Measurements from ENCODE around the gene SCAANT1.

SCAANT1 gene

GRCh38 chr3:63947594-63947993 lies 35.4 kb upstream of the SCAANT1 start:
- TF ChIP-seq CTCF (IDR thresholded peaks at IDR 0.05; ENCODE audit: unreplicated experiment in 3 of 3): no peak
- Mint-ChIP-seq H3K4me3 (no peak overlapping the region), H3K9me3 (no peaks in the 10 kb centered on the region), H3K4me1 (peaks cover 35% of the 10 kb centered on the region), H3K27ac (no peak overlapping the region), H3K36me3 (ENCODE audit: low read depth) (peaks cover 7% of the 10 kb centered on the region), H3K27me3 (ENCODE audit: low read depth) (no peaks in the 10 kb centered on the region)

GRCh38 chr3:63946753-63947152 lies 34.6 kb upstream of the SCAANT1 start:
- H3K36me3 Mint-ChIP-seq (ENCODE audit: low read depth): peaks cover 7% of the 10 kb centered on the region
- no peaks in the 10 kb centered on the region for H3K27me3 Mint-ChIP-seq (ENCODE audit: low read depth)
- H3K4me1 Mint-ChIP-seq: peaks cover 35% of the 10 kb centered on the region
- H3K9me3 Mint-ChIP-seq: no peaks in the 10 kb centered on the region
- no peak for TF ChIP-seq CTCF (IDR thresholded peaks at IDR 0.05; ENCODE audit: unreplicated experiment in 3 of 3)
- no peak overlapping the region for H3K27ac Mint-ChIP-seq
- H3K4me3 Mint-ChIP-seq: no peak overlapping the region

GRCh38 chr3:63945558-63946096 lies 33.4 kb upstream of the SCAANT1 start:
- TF ChIP-seq CTCF (IDR thresholded peaks at IDR 0.05; ENCODE audit: unreplicated experiment in 3 of 3): no peak
- Mint-ChIP-seq H3K4me3 (no peak overlapping the region), H3K9me3 (no peaks in the 10 kb centered on the region)

GRCh38 chr3:63943678-63944077 lies 31.5 kb upstream of the SCAANT1 start:
- no peak for TF ChIP-seq CTCF (IDR thresholded peaks at IDR 0.05; ENCODE audit: unreplicated experiment in 3 of 3)
- Mint-ChIP-seq H3K4me3 (no peak overlapping the region), H3K27me3 (ENCODE audit: low read depth) (no peaks in the 10 kb centered on the region), H3K36me3 (ENCODE audit: low read depth) (peaks cover 7% of the 10 kb centered on the region), H3K9me3 (no peaks in the 10 kb centered on the region), H3K4me1 (peaks cover 21% of the 10 kb centered on the region), H3K27ac (no peak overlapping the region)

More at GRCh38 chr3:63945558-63946096, 33.4 kb upstream of the SCAANT1 start:
- Mint-ChIP-seq H3K4me1 (peaks cover 26% of the 10 kb centered on the region), H3K36me3 (ENCODE audit: low read depth) (peaks cover 7% of the 10 kb centered on the region), H3K27me3 (ENCODE audit: low read depth) (no peaks in the 10 kb centered on the region), H3K27ac (peak overlapping the region in 1 of 3 experiments; percentile 62)

- Mint-ChIP-seq H3K4me3 (no peak overlapping the region), H3K4me1 (peaks cover 22% of the 10 kb centered on the region), H3K9me3 (no peaks in the 10 kb centered on the region), H3K36me3 (ENCODE audit: low read depth) (peaks cover 7% of the 10 kb centered on the region), H3K27me3 (ENCODE audit: low read depth) (no peaks in the 10 kb centered on the region), H3K27ac (no peak overlapping the region)
- TF ChIP-seq CTCF (IDR thresholded peaks at IDR 0.05; ENCODE audit: unreplicated experiment in 3 of 3): no peak
Observed at GRCh38 chr3:63942528-63942927, 30.3 kb upstream of the SCAANT1 start.

GRCh38 chr3:63940389-63940757 lies 28.2 kb upstream of the SCAANT1 start:
- H3K27me3 Mint-ChIP-seq (ENCODE audit: low read depth): no peaks in the 10 kb centered on the region
- H3K4me1 Mint-ChIP-seq: peaks cover 23% of the 10 kb centered on the region
- no peaks in the 10 kb centered on the region for H3K9me3 Mint-ChIP-seq
- no peak overlapping the region for H3K27ac Mint-ChIP-seq
- peaks cover 7% of the 10 kb centered on the region for H3K36me3 Mint-ChIP-seq (ENCODE audit: low read depth)
- no peak for TF ChIP-seq CTCF (IDR thresholded peaks at IDR 0.05; ENCODE audit: unreplicated experiment in 3 of 3)
- H3K4me3 Mint-ChIP-seq: no peak overlapping the region
